ENCODE measurements around the gene ZNF687.

The ZNF687 gene

DNA sequence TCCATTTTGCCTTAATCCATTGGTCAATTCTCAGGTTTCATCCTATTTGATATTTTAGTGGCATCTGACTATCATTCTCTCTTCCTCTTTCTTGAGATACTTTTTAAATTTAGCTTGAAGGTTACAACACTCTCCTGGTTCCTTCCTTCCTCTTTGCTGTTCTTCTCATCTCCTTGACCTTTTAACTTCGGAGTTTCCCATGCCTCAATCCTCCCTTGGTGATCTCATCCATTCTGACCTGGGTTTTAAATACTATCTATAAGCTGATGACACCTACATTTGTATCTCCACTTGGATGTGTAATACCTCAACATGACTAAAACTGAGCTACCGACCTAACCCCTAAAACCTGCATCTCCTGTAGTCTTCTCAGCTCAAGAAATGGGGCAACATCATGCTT is 4.8 kb upstream of the ZNF687 start:
- DNase-seq (ENCODE audit: low spot score): no peak

DNA sequence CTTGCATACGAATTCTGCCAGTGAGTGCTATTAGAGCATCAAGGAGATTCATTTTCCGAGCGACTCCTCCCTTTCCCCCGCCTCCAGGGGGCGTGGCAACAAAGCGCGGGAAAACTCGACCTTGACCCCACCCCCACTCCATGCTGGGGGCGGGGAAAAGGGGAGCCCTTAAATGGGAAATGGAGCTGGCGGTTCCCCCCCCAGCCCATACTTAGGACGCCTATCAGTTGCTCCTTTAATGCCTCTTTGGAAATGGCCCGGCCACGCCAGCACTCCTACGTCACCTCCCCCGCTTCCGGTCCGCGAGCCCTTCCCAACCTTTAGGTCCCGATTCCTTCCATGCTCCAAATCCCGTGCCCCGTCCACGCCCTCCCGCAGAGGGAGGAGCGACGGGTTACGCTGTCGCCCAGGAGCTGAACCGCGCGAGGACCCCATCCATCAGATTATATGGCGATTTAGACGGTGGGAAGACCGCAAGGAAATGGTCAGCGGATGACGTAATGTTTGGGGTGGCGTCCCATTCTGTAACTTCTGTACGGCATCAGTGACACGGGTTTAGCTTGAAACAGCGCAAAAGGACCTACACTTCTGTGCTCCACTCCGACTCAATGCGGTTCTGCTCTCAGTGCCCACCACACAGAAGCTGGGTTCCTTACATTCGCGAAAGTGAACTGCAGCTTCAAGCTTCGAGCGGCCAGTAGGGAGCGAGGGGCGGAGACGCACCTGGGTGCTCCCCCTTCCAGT is 702 bp upstream of the ZNF687 start:
- DNase-seq (ENCODE audit: low spot score): peak; percentile 97

DNA sequence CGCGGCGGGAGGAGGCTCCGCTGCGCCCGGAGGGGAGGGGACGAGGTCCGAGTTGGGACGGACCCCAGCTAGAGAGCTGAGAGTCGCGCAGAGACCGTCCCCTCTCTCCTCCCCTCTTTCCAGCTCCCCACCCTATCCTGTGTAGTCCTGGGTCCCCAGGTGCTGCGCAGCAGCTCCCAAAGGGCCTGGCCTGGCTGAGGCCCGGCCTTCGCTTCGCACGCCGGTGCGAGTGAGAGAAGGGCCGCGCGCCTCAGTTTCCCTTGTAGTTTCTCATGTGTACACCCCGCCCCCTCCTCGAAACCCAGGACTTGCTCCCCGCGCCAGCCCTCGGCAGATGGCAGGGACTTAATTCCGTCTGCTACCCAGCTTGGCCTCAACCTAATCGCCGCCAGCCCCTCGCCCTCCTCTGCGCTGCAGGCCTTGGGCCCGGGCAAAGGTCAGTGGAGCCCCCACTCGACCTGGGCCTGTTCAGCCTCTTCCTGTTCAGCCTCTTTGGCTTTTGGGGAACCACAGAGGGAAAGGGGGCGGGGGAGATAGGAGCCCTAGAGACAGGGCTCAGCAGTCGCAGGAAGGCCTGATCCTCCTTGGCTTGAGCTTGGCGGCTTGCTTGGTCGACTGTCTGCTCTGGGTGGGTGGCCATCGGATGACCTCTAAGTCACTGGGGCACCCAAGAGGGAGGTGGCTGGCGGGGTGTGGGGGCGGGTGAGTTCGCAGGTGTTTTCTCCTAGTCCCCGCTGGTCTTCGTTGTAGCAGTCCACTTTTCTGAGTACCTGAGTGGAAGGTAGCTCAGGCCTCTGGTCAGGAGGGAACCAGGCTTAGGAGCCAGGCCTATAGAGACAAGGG is 1.0 kb downstream of the ZNF687 start:
- DNase-seq (ENCODE audit: low spot score): peak; percentile 11

DNA sequence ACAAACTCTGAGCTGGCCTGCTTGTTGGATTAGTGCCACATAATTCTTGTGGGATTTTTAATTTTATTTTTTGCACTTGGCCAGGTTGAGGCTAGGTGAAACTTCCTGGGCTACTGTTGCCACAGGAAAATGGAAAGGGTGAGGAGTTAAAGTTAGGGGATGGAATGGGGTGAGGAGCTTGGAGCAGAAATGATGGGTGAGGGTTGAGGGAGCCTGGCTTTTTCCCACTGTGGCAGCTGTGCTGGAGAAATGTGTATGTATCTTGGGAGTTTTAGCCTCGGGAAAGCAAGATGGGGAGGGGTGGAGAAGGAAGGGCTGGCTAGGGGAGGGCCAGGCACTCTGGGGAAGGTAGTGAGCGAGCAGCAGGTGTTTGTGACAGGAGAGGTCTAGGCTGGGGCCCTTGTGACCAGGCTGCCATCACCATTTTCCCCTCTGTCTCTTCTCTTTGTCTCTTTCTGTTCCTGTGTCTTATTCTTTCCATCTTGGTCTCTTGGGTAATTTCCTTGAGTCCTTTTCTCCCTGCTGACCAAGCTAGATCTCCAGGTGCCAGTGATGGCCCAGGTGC is 2.0 kb downstream of the ZNF687 start:
- no peak for DNase-seq (ENCODE audit: low spot score)

DNA sequence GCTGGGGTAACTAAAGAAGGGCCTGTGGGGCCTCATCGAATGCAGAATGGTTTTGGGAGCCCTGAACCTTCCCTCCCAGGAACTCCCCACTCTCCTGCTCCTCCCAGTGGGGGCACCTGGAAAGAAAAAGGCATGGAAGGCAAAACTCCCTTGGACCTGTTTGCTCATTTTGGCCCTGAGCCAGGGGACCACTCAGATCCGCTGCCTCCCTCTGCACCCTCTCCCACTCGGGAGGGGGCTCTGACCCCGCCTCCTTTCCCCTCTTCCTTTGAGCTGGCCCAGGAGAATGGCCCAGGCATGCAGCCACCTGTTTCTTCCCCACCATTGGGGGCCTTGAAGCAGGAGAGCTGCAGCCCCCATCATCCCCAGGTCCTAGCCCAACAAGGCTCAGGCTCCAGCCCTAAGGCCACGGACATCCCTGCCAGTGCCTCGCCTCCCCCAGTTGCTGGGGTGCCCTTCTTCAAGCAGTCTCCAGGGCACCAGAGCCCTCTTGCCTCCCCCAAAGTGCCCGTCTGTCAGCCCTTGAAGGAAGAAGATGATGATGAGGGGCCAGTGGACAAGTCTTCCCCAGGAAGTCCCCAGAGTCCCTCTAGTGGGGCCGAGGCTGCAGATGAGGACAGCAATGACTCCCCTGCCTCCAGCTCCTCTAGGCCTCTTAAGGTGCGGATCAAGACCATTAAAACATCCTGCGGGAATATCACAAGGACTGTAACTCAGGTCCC is 4.7 kb downstream of the ZNF687 start:
- DNase-seq (ENCODE audit: low spot score): no peak

DNA sequence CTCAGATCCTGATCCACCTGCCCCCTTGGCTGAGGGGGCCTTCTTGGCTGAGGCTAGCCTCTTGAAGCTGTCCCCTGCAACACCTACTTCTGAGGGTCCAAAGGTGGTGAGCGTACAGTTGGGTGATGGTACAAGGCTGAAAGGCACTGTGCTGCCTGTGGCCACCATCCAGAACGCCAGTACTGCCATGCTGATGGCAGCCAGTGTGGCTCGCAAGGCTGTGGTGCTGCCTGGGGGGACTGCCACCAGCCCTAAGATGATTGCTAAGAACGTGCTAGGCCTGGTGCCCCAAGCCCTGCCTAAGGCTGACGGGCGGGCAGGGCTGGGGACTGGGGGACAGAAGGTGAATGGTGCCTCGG is 5.2 kb downstream of the ZNF687 start:
- no peak for DNase-seq (ENCODE audit: low spot score)

DNA sequence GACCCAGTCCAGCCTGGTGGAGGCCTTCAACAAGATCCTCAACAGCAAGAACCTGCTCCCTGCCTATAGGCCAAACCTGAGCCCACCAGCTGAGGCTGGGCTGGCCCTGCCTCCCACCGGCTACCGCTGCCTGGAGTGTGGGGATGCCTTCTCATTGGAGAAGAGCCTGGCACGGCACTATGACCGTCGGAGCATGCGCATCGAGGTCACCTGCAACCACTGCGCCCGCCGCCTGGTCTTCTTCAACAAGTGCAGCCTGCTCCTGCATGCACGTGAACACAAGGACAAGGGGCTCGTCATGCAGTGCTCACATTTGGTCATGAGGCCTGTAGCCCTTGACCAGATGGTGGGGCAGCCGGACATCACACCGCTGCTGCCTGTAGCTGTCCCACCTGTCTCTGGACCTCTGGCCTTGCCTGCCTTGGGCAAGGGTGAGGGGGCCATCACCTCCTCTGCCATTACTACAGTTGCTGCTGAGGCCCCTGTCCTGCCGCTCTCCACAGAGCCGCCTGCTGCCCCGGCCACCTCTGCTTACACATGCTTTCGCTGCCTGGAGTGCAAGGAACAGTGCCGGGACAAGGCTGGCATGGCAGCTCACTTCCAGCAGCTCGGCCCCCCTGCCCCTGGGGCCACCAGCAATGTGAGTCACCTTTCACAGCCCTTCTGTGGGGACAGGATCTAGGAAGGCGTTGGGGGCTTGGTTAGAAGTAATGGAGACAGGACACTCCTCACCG is 5.8 kb downstream of the ZNF687 start:
- DNase-seq (ENCODE audit: low spot score): no peak

DNA sequence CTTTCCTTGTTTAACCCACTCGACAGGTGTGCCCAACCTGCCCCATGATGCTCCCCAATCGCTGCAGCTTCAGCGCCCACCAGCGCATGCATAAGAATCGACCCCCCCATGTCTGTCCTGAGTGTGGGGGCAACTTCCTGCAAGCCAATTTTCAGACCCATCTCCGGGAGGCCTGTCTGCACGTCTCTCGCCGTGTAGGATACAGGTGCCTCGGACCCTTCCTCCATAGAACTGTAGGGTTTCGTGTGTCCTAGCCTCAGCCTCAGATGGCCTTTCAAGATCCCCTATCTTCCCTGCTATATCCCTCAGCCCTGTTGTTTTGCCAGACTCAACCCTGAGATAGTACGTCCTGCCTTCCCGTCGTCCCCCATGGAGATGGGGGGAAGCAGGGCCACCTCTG is 6.4 kb downstream of the ZNF687 start:
- DNase-seq (ENCODE audit: low spot score): no peak

DNA sequence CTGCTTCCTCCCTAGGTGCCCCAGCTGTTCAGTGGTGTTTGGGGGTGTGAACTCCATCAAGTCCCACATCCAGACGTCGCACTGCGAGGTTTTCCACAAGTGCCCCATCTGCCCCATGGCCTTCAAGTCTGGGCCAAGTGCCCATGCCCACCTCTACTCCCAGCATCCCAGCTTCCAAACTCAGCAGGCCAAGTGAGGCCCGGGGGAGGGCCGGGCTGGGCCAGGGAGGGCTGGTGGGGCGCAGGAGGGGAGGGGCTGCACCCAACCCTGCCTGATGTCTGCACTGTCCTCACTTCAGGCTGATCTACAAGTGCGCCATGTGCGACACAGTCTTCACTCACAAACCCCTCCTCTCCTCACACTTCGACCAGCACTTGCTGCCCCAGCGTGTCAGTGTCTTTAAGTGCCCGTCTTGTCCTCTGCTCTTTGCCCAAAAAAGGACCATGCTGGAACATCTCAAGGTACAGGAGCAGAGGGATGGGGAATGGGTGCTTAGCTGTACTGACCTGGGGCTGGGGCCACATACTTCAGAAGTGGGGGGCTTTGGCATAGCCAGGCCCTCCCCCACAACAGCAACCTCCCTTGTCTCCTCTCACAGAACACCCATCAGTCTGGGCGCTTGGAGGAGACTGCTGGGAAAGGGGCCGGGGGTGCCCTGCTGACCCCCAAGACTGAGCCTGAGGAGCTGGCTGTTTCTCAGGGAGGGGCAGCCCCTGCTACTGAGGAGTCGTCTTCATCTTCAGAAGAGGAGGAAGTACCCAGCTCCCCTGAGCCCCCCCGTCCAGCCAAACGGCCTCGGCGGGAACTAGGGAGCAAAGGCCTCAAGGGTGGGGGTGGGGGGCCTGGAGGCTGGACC is 7.2 kb downstream of the ZNF687 start:
- no peak for DNase-seq (ENCODE audit: low spot score)

DNA sequence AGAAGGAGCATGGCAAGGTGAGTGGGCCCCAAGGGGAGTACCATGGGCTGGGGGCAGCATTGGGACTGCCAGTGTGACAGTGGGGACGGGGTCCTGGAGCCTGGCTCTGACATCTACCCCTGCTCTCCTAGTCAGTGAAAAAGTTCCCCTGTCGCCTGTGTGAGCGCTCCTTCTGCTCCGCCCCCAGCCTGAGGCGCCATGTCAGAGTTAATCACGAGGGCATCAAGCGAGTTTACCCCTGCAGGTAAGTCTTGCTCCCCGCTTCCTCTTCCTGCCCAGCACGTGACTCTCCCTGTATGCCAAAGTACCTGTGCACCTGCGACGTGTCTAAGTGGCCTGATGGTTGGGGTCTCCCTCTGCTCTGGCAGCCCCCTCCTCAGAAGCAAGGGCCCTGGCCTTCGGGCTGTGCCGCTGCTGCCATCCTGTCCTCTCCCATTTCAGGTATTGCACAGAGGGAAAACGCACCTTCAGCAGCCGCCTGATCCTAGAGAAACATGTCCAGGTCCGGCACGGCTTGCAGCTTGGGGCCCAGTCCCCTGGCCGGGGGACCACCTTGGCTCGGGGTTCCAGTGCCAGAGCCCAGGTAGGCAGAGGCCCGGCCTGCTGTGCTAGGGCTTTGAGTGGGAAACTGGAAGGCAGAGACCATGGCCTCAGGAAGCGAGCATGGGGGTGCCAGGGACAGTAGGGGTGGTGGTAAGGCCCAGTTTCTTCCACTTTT is 8.1 kb downstream of the ZNF687 start:
- DNase-seq (ENCODE audit: low spot score): no peak

DNA sequence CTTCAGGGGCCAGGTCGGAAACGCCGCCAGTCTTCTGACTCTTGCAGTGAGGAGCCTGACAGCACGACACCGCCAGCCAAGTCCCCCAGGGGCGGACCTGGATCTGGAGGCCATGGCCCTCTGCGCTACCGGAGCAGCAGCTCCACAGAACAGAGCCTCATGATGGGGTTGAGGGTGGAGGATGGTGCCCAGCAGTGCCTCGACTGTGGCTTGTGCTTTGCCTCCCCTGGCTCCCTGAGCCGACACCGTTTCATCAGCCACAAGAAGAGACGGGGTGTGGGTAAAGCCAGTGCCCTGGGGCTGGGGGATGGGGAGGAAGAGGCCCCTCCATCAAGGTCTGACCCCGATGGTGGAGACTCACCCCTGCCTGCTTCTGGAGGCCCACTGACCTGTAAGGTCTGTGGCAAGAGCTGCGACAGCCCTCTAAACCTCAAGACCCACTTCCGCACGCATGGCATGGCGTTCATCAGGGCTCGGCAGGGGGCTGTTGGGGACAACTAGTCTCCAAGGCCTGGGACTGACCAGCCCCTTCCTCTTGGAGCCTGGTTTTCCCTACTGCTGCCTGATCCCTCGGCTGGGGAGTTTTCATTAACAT is 8.7 kb downstream of the ZNF687 start:
- no peak for DNase-seq (ENCODE audit: low spot score)

DNA sequence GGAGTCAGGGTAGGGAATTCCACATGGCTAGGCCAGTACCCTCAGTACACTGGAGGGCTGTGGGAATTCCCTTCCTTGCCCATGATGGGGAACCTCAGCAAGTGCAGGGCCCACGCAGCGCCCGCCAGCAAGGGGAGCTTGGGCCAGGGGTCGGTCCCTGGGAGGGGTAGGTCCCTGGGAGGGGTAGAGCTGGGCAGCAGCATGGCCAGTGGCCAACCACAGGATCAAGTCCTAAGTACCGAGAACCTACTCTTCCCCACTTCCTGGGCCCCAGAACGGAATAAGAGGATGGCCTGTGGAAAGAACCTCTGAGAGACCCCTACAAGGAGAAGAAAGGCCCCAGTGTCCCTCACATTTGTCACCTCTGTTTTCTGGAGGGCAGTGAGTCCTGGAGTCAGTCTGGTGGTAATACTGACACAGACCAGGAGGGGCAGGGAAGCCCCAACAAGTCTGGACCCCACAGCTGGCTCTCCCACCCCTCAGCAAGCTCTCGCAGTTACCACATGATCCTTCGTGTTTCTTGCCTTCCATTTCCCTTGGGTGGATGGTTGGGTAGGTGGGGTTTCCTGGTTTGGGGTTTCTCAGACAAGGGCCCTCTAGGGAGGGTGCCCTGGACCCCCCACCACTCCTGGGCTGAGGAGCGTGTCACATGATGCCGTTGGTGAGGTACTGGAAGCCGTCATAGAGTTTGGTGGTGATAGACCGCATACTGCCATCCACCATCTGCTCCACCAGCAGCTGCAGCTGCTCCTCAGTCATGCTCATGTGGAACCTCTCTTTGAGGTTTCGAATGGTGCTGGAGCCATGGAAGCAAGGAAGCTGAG is 10.3 kb downstream of the ZNF687 start:
- DNase-seq (ENCODE audit: low spot score): no peak

DNA sequence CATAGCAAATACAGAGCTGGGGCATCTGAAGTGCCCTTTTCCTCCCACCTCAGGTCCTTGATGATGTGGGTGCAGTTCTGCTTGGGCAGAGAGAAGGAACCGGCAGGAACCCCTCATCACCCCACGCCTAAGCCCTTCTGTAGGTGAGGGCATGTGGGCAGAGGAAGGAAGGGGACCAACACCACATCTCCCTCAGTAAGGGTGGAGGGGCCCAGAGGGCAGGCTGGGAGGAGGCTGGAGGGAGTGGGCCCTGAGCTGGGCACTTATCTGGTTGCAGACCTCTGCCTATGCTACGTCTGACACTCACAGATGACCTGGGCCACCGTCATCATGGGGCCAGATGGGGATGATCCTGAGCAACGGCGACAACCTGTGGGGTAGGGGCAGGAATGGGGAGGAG is 11.0 kb downstream of the ZNF687 start:
- DNase-seq (ENCODE audit: low spot score): no peak

DNA sequence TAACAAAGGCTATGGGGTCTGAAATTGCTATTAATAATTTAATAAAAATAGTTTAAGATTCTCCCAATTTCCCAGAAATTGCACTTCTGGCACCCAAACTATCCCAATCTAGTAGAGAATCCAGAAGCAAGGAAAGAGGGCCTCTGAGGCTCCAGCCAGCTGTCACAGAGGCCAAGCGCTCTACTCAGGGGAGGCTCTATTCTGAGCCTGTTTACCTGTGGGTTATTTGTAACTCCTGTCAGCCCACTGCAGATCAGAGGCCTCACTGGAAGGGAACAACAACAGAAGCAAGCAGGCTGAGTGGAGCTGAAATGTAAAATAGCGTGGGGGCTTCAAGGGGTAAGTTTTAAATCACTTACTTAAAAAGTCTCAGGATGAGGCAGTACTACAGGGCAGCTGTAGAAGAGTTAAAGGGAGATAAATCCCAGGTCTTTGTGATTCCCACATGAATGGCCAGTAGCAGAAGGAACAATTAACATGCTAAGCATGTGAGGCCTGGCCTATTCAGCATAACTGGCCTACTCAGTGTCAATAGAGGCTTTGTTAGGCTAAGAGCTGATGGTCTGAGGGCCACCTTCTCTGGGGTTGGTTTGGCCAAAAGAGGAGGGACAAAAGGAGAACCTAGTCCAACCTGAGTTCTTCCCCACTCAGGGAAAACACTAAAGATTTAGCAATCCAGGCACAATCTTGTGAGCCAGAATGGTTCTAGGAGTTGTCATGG is 12.8 kb downstream of the ZNF687 start:
- no peak for DNase-seq (ENCODE audit: low spot score)

DNA sequence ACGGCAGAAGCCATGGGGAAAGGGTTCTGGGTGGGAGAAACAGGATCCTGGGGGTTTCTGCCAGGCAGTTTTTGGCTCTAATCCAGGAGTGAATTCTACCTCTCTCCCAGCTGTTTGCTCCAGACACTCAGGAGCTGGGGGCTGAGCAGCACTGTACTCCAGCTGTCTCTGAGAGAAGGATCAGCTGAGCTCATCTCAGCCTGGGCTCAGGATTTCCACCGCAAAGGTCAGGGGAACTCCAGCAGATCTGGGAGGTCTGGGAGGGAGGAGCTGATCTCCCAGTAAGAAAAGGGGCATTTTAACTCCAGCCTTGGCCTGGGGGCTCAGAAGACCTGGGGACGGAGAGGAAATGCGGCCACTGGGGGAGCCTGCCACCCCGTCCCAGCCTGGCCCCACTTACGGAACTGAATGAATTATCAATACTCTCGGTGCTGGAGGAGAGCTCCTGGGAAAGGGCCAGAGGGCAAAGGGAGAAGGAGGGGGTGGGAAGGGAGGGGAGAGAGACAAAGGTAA is 27.8 kb downstream of the ZNF687 start:
- no peak for DNase-seq (ENCODE audit: low spot score)

DNA sequence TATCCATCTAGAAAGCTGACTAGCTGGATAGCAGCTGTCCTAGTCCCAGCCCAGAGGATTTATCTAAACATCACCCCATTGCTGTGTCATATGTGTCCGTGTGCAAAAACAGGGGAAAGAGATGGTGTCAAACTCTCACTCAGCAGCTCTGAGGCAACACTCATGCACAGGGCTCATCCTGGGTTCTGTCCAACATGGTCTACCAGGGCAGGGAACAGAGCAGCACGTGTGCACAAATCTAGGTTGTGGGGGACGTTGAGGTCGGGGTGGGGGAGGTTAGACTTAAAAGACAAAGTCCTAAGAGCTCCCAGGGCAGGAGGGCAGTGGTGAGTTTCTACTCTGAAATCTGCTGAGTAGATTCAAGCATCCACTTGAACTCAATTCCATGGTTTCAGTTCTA is 28.9 kb downstream of the ZNF687 start:
- no peak for DNase-seq (ENCODE audit: low spot score)

DNA sequence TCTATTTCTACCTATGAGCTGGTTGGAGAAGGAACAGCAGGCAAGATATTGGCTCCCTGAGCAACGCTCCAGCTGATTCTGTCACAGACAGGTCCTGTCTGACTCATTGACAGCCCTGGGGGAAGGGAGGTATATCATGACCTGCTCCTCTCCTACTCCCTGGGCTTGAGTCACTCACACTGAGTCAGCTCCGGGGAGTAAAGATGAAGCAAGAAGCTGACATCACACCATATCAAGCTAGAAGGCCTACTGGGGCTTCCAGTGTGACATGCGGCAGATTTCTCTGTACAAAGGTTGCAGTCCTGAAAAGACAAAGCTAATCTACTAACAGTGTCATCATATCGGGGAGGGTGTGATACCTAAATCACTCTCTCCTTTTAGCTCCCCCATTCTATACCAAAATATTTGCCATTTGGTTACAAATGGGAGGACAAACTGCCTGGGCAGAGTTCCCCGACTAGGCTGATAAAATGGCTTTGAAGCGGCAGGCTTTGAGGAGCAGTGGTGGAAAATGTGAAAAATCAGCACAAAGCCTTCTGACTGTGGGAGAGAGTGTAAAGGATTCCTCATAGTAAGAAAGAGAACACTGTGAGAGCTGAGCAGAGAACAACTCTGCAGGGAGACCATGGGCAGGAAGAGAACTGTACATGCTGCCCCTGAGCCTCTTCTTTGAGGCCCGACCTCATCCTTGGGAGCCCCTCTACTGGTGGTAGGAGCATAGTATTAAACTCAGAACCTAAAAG is 29.7 kb downstream of the ZNF687 start:
- peak; percentile 88 for DNase-seq (ENCODE audit: low spot score)

Data from CD4-positive, alpha-beta T cell treated with Interleukin-15 for 4 hours (primary cell).